Measurements from ENCODE around the gene GALNTL6. TPM values are rescaled to one million over a fixed set of nuclear protein-coding genes. Genes with fewer than 3 reads are reported as not detected.
A peak's percentile ranks its signal among the peaks of the same experiment; 100 is the strongest.

GALNTL6 gene
- total and polyA plus RNA-seq, 9 of the 15 experiments (the other 6 are each of a cell fraction or from before 2014, with no cell fraction given), result 0.18 to 0.50 (median 0.29) TPM

DNA sequence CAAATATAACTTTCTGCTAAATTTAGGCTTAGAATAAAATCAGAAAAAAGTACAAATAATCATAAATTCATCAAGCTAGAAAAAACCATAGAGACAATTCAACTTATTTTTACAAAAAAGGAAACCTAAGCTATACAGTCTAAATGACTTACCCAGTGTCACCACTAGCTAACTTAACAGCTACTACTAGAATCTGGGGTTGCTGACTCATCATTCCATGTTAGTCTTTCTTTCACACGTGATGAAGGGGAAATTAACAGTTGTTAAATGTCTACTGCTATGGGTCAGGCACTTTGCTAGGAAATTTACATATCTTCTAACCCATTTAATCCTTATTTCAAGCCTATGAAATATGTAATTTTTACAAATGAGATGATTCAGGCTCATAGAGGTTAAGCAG lies 1006.1 kb downstream of the GALNTL6 start (continued):
- TF ChIP-seq, protein P1, sequence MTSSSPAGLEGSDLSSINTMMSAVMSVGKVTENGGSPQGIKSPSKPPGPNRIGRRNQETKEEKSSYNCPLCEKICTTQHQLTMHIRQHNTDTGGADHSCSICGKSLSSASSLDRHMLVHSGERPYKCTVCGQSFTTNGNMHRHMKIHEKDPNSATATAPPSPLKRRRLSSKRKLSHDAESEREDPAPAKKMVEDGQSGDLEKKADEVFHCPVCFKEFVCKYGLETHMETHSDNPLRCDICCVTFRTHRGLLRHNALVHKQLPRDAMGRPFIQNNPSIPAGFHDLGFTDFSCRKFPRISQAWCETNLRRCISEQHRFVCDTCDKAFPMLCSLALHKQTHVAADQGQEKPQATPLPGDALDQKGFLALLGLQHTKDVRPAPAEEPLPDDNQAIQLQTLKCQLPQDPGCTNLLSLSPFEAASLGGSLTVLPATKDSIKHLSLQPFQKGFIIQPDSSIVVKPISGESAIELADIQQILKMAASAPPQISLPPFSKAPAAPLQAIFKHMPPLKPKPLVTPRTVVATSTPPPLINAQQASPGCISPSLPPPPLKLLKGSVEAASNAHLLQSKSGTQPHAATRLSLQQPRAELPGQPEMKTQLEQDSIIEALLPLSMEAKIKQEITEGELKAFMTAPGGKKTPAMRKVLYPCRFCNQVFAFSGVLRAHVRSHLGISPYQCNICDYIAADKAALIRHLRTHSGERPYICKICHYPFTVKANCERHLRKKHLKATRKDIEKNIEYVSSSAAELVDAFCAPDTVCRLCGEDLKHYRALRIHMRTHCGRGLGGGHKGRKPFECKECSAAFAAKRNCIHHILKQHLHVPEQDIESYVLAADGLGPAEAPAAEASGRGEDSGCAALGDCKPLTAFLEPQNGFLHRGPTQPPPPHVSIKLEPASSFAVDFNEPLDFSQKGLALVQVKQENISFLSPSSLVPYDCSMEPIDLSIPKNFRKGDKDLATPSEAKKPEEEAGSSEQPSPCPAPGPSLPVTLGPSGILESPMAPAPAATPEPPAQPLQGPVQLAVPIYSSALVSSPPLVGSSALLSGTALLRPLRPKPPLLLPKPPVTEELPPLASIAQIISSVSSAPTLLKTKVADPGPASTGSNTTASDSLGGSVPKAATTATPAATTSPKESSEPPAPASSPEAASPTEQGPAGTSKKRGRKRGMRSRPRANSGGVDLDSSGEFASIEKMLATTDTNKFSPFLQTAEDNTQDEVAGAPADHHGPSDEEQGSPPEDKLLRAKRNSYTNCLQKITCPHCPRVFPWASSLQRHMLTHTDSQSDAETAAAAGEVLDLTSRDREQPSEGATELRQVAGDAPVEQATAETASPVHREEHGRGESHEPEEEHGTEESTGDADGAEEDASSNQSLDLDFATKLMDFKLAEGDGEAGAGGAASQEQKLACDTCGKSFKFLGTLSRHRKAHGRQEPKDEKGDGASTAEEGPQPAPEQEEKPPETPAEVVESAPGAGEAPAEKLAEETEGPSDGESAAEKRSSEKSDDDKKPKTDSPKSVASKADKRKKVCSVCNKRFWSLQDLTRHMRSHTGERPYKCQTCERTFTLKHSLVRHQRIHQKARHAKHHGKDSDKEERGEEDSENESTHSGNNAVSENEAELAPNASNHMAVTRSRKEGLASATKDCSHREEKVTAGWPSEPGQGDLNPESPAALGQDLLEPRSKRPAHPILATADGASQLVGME (CRISPR knock-in tag; IDR thresholded peaks at IDR 0.05), result no peak
- TF ChIP-seq, protein P2, sequence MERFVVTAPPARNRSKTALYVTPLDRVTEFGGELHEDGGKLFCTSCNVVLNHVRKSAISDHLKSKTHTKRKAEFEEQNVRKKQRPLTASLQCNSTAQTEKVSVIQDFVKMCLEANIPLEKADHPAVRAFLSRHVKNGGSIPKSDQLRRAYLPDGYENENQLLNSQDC (CRISPR knock-in tag; IDR thresholded peaks at IDR 0.05), result no peak
- TF ChIP-seq, protein P3, sequence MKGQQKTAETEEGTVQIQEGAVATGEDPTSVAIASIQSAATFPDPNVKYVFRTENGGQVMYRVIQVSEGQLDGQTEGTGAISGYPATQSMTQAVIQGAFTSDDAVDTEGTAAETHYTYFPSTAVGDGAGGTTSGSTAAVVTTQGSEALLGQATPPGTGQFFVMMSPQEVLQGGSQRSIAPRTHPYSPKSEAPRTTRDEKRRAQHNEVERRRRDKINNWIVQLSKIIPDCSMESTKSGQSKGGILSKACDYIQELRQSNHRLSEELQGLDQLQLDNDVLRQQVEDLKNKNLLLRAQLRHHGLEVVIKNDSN (CRISPR knock-in tag; IDR thresholded peaks at IDR 0.05), result no peak
- TF ChIP-seq NR1H2 (CRISPR knock-in tag; IDR thresholded peaks at IDR 0.05), result no peak
- no peak for TF ChIP-seq ETV5 (CRISPR knock-in tag; IDR thresholded peaks at IDR 0.05; ENCODE audit: low read depth)
- no peak for TF ChIP-seq TAF15 (IDR thresholded peaks at IDR 0.05; ENCODE audit: low read depth, low read length)
- TF ChIP-seq SUPT5H (IDR thresholded peaks at IDR 0.05), result no peak
- peak; percentile 87 for TF ChIP-seq MAFK (IDR thresholded peaks at IDR 0.05; ENCODE audit: low read length)
- TF ChIP-seq HDAC1 (IDR thresholded peaks at IDR 0.05), result no peak
- TF ChIP-seq, protein P4, sequence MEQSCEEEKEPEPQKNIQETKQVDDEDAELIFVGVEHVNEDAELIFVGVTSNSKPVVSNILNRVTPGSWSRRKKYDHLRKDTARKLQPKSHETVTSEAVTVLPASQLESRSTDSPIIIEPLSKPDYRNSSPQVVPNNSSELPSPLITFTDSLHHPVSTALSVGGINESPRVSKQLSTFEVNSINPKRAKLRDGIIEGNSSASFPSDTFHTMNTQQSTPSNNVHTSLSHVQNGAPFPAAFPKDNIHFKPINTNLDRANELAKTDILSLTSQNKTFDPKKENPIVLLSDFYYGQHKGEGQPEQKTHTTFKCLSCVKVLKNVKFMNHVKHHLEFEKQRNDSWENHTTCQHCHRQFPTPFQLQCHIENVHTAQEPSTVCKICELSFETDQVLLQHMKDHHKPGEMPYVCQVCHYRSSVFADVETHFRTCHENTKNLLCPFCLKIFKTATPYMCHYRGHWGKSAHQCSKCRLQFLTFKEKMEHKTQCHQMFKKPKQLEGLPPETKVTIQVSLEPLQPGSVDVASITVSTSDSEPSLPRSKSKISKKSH (CRISPR knock-in tag; IDR thresholded peaks at IDR 0.05), result no peak
- peak; percentile 83 for TF ChIP-seq MAFF (IDR thresholded peaks at IDR 0.05; ENCODE audit: low read length)
- TF ChIP-seq, protein P5, sequence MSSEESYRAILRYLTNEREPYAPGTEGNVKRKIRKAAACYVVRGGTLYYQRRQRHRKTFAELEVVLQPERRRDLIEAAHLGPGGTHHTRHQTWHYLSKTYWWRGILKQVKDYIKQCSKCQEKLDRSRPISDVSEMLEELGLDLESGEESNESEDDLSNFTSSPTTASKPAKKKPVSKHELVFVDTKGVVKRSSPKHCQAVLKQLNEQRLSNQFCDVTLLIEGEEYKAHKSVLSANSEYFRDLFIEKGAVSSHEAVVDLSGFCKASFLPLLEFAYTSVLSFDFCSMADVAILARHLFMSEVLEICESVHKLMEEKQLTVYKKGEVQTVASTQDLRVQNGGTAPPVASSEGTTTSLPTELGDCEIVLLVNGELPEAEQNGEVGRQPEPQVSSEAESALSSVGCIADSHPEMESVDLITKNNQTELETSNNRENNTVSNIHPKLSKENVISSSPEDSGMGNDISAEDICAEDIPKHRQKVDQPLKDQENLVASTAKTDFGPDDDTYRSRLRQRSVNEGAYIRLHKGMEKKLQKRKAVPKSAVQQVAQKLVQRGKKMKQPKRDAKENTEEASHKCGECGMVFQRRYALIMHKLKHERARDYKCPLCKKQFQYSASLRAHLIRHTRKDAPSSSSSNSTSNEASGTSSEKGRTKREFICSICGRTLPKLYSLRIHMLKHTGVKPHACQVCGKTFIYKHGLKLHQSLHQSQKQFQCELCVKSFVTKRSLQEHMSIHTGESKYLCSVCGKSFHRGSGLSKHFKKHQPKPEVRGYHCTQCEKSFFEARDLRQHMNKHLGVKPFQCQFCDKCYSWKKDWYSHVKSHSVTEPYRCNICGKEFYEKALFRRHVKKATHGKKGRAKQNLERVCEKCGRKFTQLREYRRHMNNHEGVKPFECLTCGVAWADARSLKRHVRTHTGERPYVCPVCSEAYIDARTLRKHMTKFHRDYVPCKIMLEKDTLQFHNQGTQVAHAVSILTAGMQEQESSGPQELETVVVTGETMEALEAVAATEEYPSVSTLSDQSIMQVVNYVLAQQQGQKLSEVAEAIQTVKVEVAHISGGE (CRISPR knock-in tag; IDR thresholded peaks at IDR 0.05), result no peak
- peak; percentile 83 for TF ChIP-seq C11orf30 (IDR thresholded peaks at IDR 0.05; ENCODE audit: low read depth)
- TF ChIP-seq KAT2B (IDR thresholded peaks at IDR 0.05; ENCODE audit: low read depth, low read length), result no peak

All from K562 (cell line).